ENCODE measurements around the gene ABHD8.

Gene ABHD8

DNA sequence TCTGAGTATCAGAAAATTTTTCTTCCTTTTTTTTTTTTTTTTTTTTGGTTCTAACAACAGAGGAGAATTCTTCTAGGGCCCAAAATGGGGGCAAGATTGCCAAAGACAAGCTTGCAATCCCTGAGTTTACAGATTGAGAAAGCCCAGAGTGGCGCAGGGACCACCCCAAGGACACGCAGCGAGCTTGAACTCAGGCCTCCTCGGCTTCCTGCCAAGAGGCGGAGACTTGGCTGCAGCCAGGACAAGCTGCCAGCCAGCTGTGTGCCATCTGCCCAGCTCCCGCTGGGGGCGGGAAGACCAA lies 1.9 kb upstream of the ABHD8 start:
- no peak overlapping the region for H3K18ac ChIP-seq (ENCODE audit: low read length)
- peak overlapping the region; percentile 55 for H3K9ac ChIP-seq (ENCODE audit: low read length)
- H4K5ac ChIP-seq (ENCODE audit: low read length) = no peak overlapping the region
- peaks cover 4% of the 10 kb centered on the region for H3K79me2 ChIP-seq (ENCODE audit: control insufficient read depth, insufficient read depth, low read length)
- no peak overlapping the region for H2BK15ac ChIP-seq (replicated peaks; ENCODE audit: low read depth)
- peaks cover 4% of the 10 kb centered on the region for H3K4me1 ChIP-seq (ENCODE audit: control insufficient read depth, low read depth, low read length)
- H3K36me3 ChIP-seq (ENCODE audit: control insufficient read depth, insufficient read depth, low read length) = no peaks in the 10 kb centered on the region
- H3K27me3 ChIP-seq (ENCODE audit: insufficient read depth, low read length, poor library complexity) = no peaks in the 10 kb centered on the region
- H4K8ac ChIP-seq (ENCODE audit: low read depth, low read length) = no peak overlapping the region
- no peak overlapping the region for H3K27ac ChIP-seq (ENCODE audit: low read depth, low read length)
- DNase-seq = no peak
- H3K4me3 ChIP-seq (ENCODE audit: low read length) = no peak overlapping the region
- no peak overlapping the region for H3K23ac ChIP-seq (ENCODE audit: low read length)
- H2BK120ac ChIP-seq (ENCODE audit: low read depth, low read length) = no peak overlapping the region
- H2BK5ac ChIP-seq (ENCODE audit: low read length) = no peak overlapping the region
- H3K4me2 ChIP-seq (ENCODE audit: low read length) = peak overlapping the region; percentile 16
- peaks cover 2% of the 10 kb centered on the region for H3K79me1 ChIP-seq (ENCODE audit: low read length)
- WGBS (ENCODE audit: extremely low coverage, insufficient coverage, low lambda C conversion rate) = no CpG with 5 or more reads among the region's 7 CpGs
- H2AK5ac ChIP-seq (ENCODE audit: low read length) = no peak overlapping the region
- peak overlapping the region; percentile 68 for H3K56ac ChIP-seq (ENCODE audit: low read length)
- no peak overlapping the region for H3K4ac ChIP-seq (ENCODE audit: low read depth, low read length)

- Histone ChIP-seq H3K4me3 (ENCODE audit: low read length) (no peak overlapping the region), H3K79me1 (ENCODE audit: low read length) (no peaks in the 10 kb centered on the region), H3K18ac (ENCODE audit: low read length) (no peak overlapping the region), H4K8ac (ENCODE audit: low read depth, low read length) (no peak overlapping the region), H3K56ac (ENCODE audit: low read length) (no peak overlapping the region), H2BK5ac (ENCODE audit: low read length) (no peak overlapping the region), H3K27ac (ENCODE audit: low read depth, low read length) (no peak overlapping the region), H3K27me3 (ENCODE audit: insufficient read depth, low read length, poor library complexity) (no peaks in the 10 kb centered on the region), H3K79me2 (ENCODE audit: control insufficient read depth, insufficient read depth, low read length) (no peaks in the 10 kb centered on the region), H2AK5ac (ENCODE audit: low read length) (peak overlapping the region; percentile 40), H3K4ac (ENCODE audit: low read depth, low read length) (no peak overlapping the region), H4K5ac (ENCODE audit: low read length) (no peak overlapping the region), H3K23ac (ENCODE audit: low read length) (no peak overlapping the region), H2BK120ac (ENCODE audit: low read depth, low read length) (no peak overlapping the region), H3K36me3 (ENCODE audit: control insufficient read depth, insufficient read depth, low read length) (no peaks in the 10 kb centered on the region), H3K4me1 (ENCODE audit: control insufficient read depth, low read depth, low read length) (peaks cover 4% of the 10 kb centered on the region), H3K9ac (ENCODE audit: low read length) (peak overlapping the region; percentile 5), H3K4me2 (ENCODE audit: low read length) (no peak overlapping the region), H2BK15ac (replicated peaks; ENCODE audit: low read depth) (no peak overlapping the region)
- no peak for DNase-seq
- no CpG with 5 or more reads among the region's 12 CpGs for WGBS (ENCODE audit: extremely low coverage, insufficient coverage, low lambda C conversion rate)
Measured at GRCh38 chr19:17304386-17305215, 1.4 kb upstream of the ABHD8 start.

- no peak overlapping the region for H3K23ac ChIP-seq (ENCODE audit: low read length)
- H3K4me1 ChIP-seq (ENCODE audit: control insufficient read depth, low read depth, low read length) = peaks cover 4% of the 10 kb centered on the region
- H3K36me3 ChIP-seq (ENCODE audit: control insufficient read depth, insufficient read depth, low read length) = no peaks in the 10 kb centered on the region
- peak overlapping the region; percentile 64 for H3K18ac ChIP-seq (ENCODE audit: low read length)
- H2BK15ac ChIP-seq (replicated peaks; ENCODE audit: low read depth) = no peak overlapping the region
- H2BK5ac ChIP-seq (ENCODE audit: low read length) = no peak overlapping the region
- no peak overlapping the region for H3K4me2 ChIP-seq (ENCODE audit: low read length)
- H3K27me3 ChIP-seq (ENCODE audit: insufficient read depth, low read length, poor library complexity) = no peaks in the 10 kb centered on the region
- H2BK120ac ChIP-seq (ENCODE audit: low read depth, low read length) = no peak overlapping the region
- H4K5ac ChIP-seq (ENCODE audit: low read length) = no peak overlapping the region
- no peaks in the 10 kb centered on the region for H3K79me1 ChIP-seq (ENCODE audit: low read length)
- no peak overlapping the region for H3K4me3 ChIP-seq (ENCODE audit: low read length)
- WGBS (ENCODE audit: extremely low coverage, insufficient coverage, low lambda C conversion rate) = no CpG with 5 or more reads among the region's 12 CpGs
- no peak overlapping the region for H2AK5ac ChIP-seq (ENCODE audit: low read length)
- H3K4ac ChIP-seq (ENCODE audit: low read depth, low read length) = peak overlapping the region; percentile 27
- H3K56ac ChIP-seq (ENCODE audit: low read length) = peak overlapping the region; percentile 49
- no peak for DNase-seq
- no peak overlapping the region for H4K8ac ChIP-seq (ENCODE audit: low read depth, low read length)
- H3K9ac ChIP-seq (ENCODE audit: low read length) = no peak overlapping the region
- no peak overlapping the region for H3K27ac ChIP-seq (ENCODE audit: low read depth, low read length)
- H3K79me2 ChIP-seq (ENCODE audit: control insufficient read depth, insufficient read depth, low read length) = no peaks in the 10 kb centered on the region
Measured at GRCh38 chr19:17303940-17304267, 679 bp upstream of the ABHD8 start.

DNA sequence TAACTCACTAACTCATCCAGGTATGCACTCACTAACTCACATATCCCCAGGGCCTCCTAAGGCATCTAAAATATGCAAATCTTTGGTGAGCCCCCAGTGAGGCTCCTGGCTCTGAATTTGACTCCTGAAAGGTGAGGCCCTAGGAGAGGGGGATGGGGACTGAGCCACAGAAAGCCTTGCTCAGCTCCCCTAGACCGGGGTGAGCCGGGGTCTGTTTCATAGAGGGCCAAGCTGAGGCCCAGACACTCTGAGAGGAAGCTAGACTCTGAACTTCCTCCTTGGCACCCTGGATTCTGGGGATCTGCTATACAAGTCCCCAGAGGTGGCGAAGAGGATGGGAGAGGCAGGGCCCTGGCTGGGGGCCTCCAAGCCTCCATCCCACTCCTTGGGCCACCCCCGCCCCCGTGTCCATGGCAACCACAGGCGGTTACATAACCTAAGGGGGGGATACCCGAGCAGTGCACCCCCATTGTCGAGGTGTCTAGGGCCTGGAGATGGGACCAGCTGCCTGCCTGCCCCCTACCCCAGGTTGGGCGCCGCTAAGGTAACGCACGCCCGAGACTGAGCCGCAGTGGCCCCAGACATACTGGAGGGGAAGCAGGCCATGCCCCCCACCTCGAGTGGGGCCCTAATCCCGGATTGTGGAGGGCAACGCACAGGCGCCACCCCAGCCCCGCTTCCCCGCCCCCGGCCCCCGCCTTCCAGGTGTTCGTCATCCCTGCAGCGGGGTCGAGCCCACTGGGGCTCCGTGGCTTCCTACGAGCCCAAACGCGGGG lies 646 bp downstream of the ABHD8 start:
- no peaks in the 10 kb centered on the region for H3K79me1 ChIP-seq (ENCODE audit: low read length)
- H2BK120ac ChIP-seq (ENCODE audit: low read depth, low read length) = no peak overlapping the region
- H3K23ac ChIP-seq (ENCODE audit: low read length) = no peak overlapping the region
- peak overlapping the region; percentile 64 for H3K4me2 ChIP-seq (ENCODE audit: low read length)
- no peaks in the 10 kb centered on the region for H3K79me2 ChIP-seq (ENCODE audit: control insufficient read depth, insufficient read depth, low read length)
- H2BK15ac ChIP-seq (replicated peaks; ENCODE audit: low read depth) = no peak overlapping the region
- H3K4me1 ChIP-seq (ENCODE audit: control insufficient read depth, low read depth, low read length) = peaks cover 4% of the 10 kb centered on the region
- no peak overlapping the region for H2AK5ac ChIP-seq (ENCODE audit: low read length)
- no peak overlapping the region for H3K27ac ChIP-seq (ENCODE audit: low read depth, low read length)
- H3K18ac ChIP-seq (ENCODE audit: low read length) = peak overlapping the region; percentile 64
- no peaks in the 10 kb centered on the region for H3K27me3 ChIP-seq (ENCODE audit: insufficient read depth, low read length, poor library complexity)
- no peak overlapping the region for H2BK5ac ChIP-seq (ENCODE audit: low read length)
- peak overlapping the region; percentile 19 for H3K4me3 ChIP-seq (ENCODE audit: low read length)
- no peak overlapping the region for H3K4ac ChIP-seq (ENCODE audit: low read depth, low read length)
- peak overlapping the region; percentile 68 for H3K9ac ChIP-seq (ENCODE audit: low read length)
- H3K36me3 ChIP-seq (ENCODE audit: control insufficient read depth, insufficient read depth, low read length) = peaks cover 2% of the 10 kb centered on the region
- peak overlapping the region; percentile 67 for H3K56ac ChIP-seq (ENCODE audit: low read length)
- WGBS (ENCODE audit: extremely low coverage, insufficient coverage, low lambda C conversion rate) = no CpG with 5 or more reads among the region's 29 CpGs
- H4K5ac ChIP-seq (ENCODE audit: low read length) = no peak overlapping the region
- peak; percentile 77 for DNase-seq
- H4K8ac ChIP-seq (ENCODE audit: low read depth, low read length) = no peak overlapping the region

- no peak overlapping the region for H4K5ac ChIP-seq (ENCODE audit: low read length)
- no CpG with 5 or more reads among the region's 51 CpGs for WGBS (ENCODE audit: extremely low coverage, insufficient coverage, low lambda C conversion rate)
- no peak overlapping the region for H2BK5ac ChIP-seq (ENCODE audit: low read length)
- H3K9ac ChIP-seq (ENCODE audit: low read length) = no peak overlapping the region
- H3K4me2 ChIP-seq (ENCODE audit: low read length) = no peak overlapping the region
- H3K4ac ChIP-seq (ENCODE audit: low read depth, low read length) = no peak overlapping the region
- no peak overlapping the region for H2AK5ac ChIP-seq (ENCODE audit: low read length)
- H3K56ac ChIP-seq (ENCODE audit: low read length) = no peak overlapping the region
- H3K4me3 ChIP-seq (ENCODE audit: low read length) = no peak overlapping the region
- no peak overlapping the region for H3K23ac ChIP-seq (ENCODE audit: low read length)
- H3K79me1 ChIP-seq (ENCODE audit: low read length) = no peaks in the 10 kb centered on the region
- H3K4me1 ChIP-seq (ENCODE audit: control insufficient read depth, low read depth, low read length) = peaks cover 4% of the 10 kb centered on the region
- no peaks in the 10 kb centered on the region for H3K79me2 ChIP-seq (ENCODE audit: control insufficient read depth, insufficient read depth, low read length)
- no peak overlapping the region for H4K8ac ChIP-seq (ENCODE audit: low read depth, low read length)
- H3K27me3 ChIP-seq (ENCODE audit: insufficient read depth, low read length, poor library complexity) = no peaks in the 10 kb centered on the region
- no peak overlapping the region for H2BK120ac ChIP-seq (ENCODE audit: low read depth, low read length)
- DNase-seq = no peak
- H3K18ac ChIP-seq (ENCODE audit: low read length) = no peak overlapping the region
- peaks cover 2% of the 10 kb centered on the region for H3K36me3 ChIP-seq (ENCODE audit: control insufficient read depth, insufficient read depth, low read length)
- H2BK15ac ChIP-seq (replicated peaks; ENCODE audit: low read depth) = no peak overlapping the region
- H3K27ac ChIP-seq (ENCODE audit: low read depth, low read length) = no peak overlapping the region
Measured at GRCh38 chr19:17300992-17301619, 2.1 kb downstream of the ABHD8 start.
